IPS-18a (cell line): ENCODE results near the gene GRIP2.

Experiments
- H3K27ac ChIP-seq: one replicate; pipeline ENCODE4 v1.5.1; 2013; ENCODE audit warnings: low read length
- H3K27me3 ChIP-seq: one replicate; pipeline ENCODE4 v1.6.1; 2013; ENCODE audit warnings: mild to moderate bottlenecking, low read length; ENCODE audit not compliant: control insufficient read depth, insufficient read depth
- H3K36me3 ChIP-seq: one replicate; pipeline ENCODE4 v1.6.1; 2013; ENCODE audit warnings: low read depth, low read length; ENCODE audit not compliant: control insufficient read depth
- H3K4me1 ChIP-seq: one replicate; pipeline ENCODE4 v1.6.1; 2013; ENCODE audit warnings: low read depth, low read length; ENCODE audit not compliant: control insufficient read depth
- H3K4me3 ChIP-seq: one replicate; pipeline ENCODE4 v1.5.1; 2013; ENCODE audit warnings: low read length
- H3K9ac ChIP-seq: one replicate; pipeline ENCODE4 v1.6.1; 2013; ENCODE audit warnings: mild to moderate bottlenecking, low read length, moderate library complexity
- H3K9me3 ChIP-seq: one replicate; pipeline ENCODE4 v1.6.1; 2013; ENCODE audit warnings: low read depth, low read length; ENCODE audit not compliant: control insufficient read depth

GRIP2 gene

DNA sequence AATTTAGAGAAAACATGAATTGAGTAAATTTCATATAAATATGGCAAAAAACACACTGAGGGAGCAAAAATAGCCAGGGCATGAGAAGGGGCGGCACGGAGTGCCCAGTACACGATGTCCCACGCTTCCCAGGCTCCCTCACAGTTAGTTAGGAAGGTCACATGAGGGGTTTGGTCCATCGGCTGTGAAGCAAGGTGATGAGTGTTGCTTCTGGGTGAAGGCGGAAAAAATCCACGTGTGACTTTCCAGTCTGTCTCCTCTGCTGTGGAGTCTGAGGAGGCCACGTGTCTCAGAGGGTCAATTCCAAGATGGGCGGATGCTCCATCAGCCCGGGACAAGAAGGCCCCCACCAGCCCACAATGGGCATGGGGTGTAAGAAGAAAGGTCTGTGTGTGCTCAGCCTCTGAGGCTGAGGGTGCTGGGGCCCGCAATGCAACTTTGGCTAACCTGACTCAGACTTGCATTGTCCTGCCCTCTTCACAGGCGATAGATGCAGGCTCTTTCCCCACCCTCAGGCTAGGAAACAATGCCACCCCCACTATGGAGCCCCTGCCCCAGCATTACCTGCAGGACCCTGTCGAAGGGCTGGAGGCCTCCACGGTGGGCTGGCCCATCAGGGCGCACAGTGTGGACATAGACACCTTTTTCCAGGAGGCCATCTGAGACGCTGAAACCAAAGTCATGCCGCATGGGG is 45.7 kb downstream of the GRIP2 start:
- no peak overlapping the region for H3K9ac ChIP-seq
- H3K9me3 ChIP-seq, result no peaks in the 10 kb centered on the region
- no peaks in the 10 kb centered on the region for H3K36me3 ChIP-seq
- H3K27me3 ChIP-seq, result no peaks in the 10 kb centered on the region
- H3K27ac ChIP-seq, result no peak overlapping the region
- no peaks in the 10 kb centered on the region for H3K4me1 ChIP-seq
- no peak overlapping the region for H3K4me3 ChIP-seq

DNA sequence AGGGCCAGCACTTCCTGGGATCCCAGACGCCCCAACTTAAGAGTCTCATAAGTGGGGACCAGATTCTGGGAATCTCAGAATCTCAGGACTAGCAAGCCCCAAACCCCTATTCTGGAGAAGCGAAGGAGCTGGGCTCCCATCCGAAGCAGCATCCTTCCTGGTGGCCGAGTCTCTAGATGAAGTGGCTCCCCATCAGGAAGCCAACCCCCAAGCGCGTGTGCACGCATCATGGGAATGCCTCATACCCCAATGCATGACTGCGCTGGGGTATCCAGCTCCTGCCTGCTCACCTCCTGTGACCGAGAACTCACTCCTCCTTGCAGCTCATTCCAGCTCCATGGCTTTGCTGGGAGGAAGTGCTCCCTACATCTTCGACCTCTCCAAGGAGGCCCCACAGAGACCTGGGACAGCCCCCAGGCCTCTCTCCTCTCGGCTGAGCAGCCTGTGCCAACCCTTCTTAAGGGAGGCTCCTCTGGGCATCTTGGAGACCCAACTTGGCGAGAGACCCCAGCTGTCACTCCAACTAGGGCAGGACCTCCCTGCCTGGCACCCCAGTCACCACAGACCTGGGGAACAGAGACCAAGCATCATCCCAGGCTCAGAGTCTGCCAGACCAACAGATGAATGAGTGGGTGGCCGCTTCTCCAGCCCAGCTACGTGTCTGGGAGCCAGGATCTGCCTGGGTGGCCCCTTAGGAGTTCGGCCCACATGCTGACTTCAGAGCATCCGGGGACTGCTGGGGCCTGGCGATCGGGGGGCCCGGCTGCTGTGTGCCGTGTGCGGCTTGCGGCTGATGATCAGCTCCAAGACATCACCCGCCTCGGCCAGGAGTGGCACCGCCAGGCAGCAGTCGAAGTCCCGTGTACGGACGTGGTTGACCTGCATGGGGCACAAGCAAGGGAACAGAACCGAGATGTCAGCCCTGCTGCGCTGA is 46.9 kb downstream of the GRIP2 start:
- H3K9ac ChIP-seq, result no peak overlapping the region
- H3K27ac ChIP-seq, result no peak overlapping the region
- H3K4me1 ChIP-seq, result no peaks in the 10 kb centered on the region
- H3K36me3 ChIP-seq, result no peaks in the 10 kb centered on the region
- H3K27me3 ChIP-seq, result no peaks in the 10 kb centered on the region
- no peaks in the 10 kb centered on the region for H3K9me3 ChIP-seq
- H3K4me3 ChIP-seq, result no peak overlapping the region

- H3K9me3 ChIP-seq, result no peaks in the 10 kb centered on the region
- no peaks in the 10 kb centered on the region for H3K4me1 ChIP-seq
- H3K27me3 ChIP-seq, result no peaks in the 10 kb centered on the region
- no peak overlapping the region for H3K4me3 ChIP-seq
- H3K9ac ChIP-seq, result no peak overlapping the region
- H3K36me3 ChIP-seq, result peaks cover 12% of the 10 kb centered on the region
- no peak overlapping the region for H3K27ac ChIP-seq
These were observed 48.5 kb downstream of the GRIP2 start for GRCh38 chr3:14491396-14492190.

DNA sequence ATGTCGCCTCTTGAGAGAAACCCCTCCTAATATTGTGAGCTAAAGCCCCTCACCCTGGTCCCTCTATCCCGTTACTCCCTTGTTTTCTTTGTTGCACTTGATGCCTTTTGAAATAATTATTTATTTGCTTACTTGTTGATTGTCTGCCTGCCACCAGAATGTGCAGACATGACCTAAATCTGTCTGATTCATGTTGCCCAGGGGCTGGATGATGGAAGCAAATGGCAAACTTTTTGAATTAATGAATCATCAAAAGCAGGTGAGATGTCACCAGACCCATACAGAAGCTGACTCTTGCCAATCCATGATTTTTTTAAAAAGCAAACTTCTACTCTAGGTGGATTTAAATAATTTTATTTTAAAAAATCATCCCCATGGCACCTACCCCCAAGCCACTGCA is 49.3 kb downstream of the GRIP2 start:
- Histone ChIP-seq H3K36me3 (peaks cover 19% of the 10 kb centered on the region), H3K27ac (no peak overlapping the region), H3K9me3 (no peaks in the 10 kb centered on the region), H3K4me1 (no peaks in the 10 kb centered on the region), H3K4me3 (no peak overlapping the region), H3K9ac (no peak overlapping the region), H3K27me3 (no peaks in the 10 kb centered on the region)

GRCh38 chr3:14490255-14490654 is 49.9 kb downstream of the GRIP2 start:
- Histone ChIP-seq H3K27me3 (no peaks in the 10 kb centered on the region), H3K27ac (no peak overlapping the region), H3K4me1 (no peaks in the 10 kb centered on the region), H3K36me3 (peaks cover 25% of the 10 kb centered on the region), H3K9ac (no peak overlapping the region), H3K4me3 (no peak overlapping the region), H3K9me3 (no peaks in the 10 kb centered on the region)

- Histone ChIP-seq H3K9me3 (no peaks in the 10 kb centered on the region), H3K36me3 (peaks cover 30% of the 10 kb centered on the region), H3K27ac (no peak overlapping the region), H3K4me1 (no peaks in the 10 kb centered on the region), H3K9ac (no peak overlapping the region), H3K27me3 (no peaks in the 10 kb centered on the region), H3K4me3 (no peak overlapping the region)
These were observed 50.5 kb downstream of the GRIP2 start for GRCh38 chr3:14489641-14490040.

GRCh38 chr3:14488286-14489041 is 51.7 kb downstream of the GRIP2 start:
- H3K36me3 ChIP-seq, result peaks cover 42% of the 10 kb centered on the region
- H3K4me1 ChIP-seq, result no peaks in the 10 kb centered on the region
- H3K9me3 ChIP-seq, result no peaks in the 10 kb centered on the region
- H3K4me3 ChIP-seq, result no peak overlapping the region
- no peaks in the 10 kb centered on the region for H3K27me3 ChIP-seq
- no peak overlapping the region for H3K27ac ChIP-seq
- H3K9ac ChIP-seq, result no peak overlapping the region

DNA sequence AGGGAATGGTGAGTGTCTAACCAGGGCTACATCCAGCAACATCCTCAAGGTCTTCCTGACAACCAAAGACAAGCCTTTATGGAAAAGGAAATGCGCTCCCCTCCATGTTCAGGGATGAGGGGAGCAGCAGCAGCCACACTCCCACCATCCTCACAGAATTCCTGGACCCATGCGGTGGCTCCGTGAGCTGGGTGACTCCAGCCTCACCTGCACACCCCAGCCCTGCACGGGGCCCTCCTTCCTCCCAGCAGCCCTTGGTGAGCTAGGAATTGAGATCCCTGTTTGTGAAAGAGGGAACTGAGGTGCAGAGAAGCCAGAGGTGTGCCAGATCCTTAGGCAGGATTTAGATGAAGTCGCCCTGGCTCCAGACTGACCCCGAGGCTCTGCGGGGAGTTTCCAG is 52.3 kb downstream of the GRIP2 start:
- H3K9ac ChIP-seq, result no peak overlapping the region
- H3K4me3 ChIP-seq, result no peak overlapping the region
- peaks cover 48% of the 10 kb centered on the region for H3K36me3 ChIP-seq
- H3K9me3 ChIP-seq, result no peaks in the 10 kb centered on the region
- no peak overlapping the region for H3K27ac ChIP-seq
- H3K4me1 ChIP-seq, result no peaks in the 10 kb centered on the region
- no peaks in the 10 kb centered on the region for H3K27me3 ChIP-seq

GRCh38 chr3:14487086-14487485 is 53.1 kb downstream of the GRIP2 start:
- Histone ChIP-seq H3K27me3 (no peaks in the 10 kb centered on the region), H3K9me3 (no peaks in the 10 kb centered on the region), H3K9ac (no peak overlapping the region), H3K27ac (no peak overlapping the region), H3K4me3 (no peak overlapping the region), H3K4me1 (no peaks in the 10 kb centered on the region), H3K36me3 (peaks cover 50% of the 10 kb centered on the region)

DNA sequence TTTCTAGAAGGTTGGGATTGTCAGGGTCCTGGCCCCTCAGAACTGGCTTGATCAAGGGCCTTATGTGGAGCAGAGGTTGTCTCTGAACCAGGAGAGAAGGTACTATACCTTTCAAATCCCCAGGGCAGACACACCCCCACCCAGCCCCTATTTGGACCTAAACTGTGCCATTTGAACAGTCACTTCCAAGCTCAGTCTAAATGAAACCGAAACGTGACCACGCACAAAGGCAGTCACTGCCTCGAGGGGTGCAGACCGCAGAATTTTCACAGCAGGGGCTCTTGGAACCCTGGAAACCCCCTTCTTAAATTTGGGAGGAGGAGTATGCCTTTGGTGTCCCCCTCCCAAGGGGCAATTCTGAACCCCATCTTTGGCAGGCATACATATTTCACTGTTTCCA is 53.7 kb downstream of the GRIP2 start:
- no peaks in the 10 kb centered on the region for H3K9me3 ChIP-seq
- H3K4me3 ChIP-seq, result no peak overlapping the region
- H3K36me3 ChIP-seq, result peaks cover 57% of the 10 kb centered on the region
- peaks cover 3% of the 10 kb centered on the region for H3K4me1 ChIP-seq
- H3K9ac ChIP-seq, result no peak overlapping the region
- H3K27ac ChIP-seq, result no peak overlapping the region
- no peaks in the 10 kb centered on the region for H3K27me3 ChIP-seq

GRCh38 chr3:14485981-14486380 is 54.2 kb downstream of the GRIP2 start:
- peaks cover 3% of the 10 kb centered on the region for H3K4me1 ChIP-seq
- peaks cover 59% of the 10 kb centered on the region for H3K36me3 ChIP-seq
- no peaks in the 10 kb centered on the region for H3K9me3 ChIP-seq
- no peak overlapping the region for H3K9ac ChIP-seq
- no peak overlapping the region for H3K4me3 ChIP-seq
- H3K27ac ChIP-seq, result no peak overlapping the region
- H3K27me3 ChIP-seq, result no peaks in the 10 kb centered on the region
